Activated CD4-positive, alpha-beta T cell treated with anti-CD3 and anti-CD28 coated beads, Interleukin-2, Interleukin-4, amounts not matched to agents 100 ng/mL and 50 ng/mL, durations not matched to agents 16 hours and 8 hours (primary cell): ENCODE data around the gene OR6K6.
A peak's percentile ranks its signal among the peaks of the same experiment; 100 is the strongest.

ENCODE experiments used
- DNase-seq: peaks from one replicate; pipeline ENCODE4 v3.0.0-alpha.2; 2020; ENCODE audit warnings: low spot score

OR6K6 gene, protein sequence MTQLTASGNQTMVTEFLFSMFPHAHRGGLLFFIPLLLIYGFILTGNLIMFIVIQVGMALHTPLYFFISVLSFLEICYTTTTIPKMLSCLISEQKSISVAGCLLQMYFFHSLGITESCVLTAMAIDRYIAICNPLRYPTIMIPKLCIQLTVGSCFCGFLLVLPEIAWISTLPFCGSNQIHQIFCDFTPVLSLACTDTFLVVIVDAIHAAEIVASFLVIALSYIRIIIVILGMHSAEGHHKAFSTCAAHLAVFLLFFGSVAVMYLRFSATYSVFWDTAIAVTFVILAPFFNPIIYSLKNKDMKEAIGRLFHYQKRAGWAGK

GRCh38 chr1:158754420-158754819, at the start of gene OR6K6:
TSS of gene OR6K6 (plus strand) at chr1:158754720. CDS start at chr1:158754888, 168 bp downstream.
- no peak for DNase-seq

GRCh38 chr1:158706096-158706495, 48.4 kb upstream of the OR6K6 start:
- no peak for DNase-seq

GRCh38 chr1:158711098-158711497, 43.4 kb upstream of the OR6K6 start:
- DNase-seq, result no peak

DNA sequence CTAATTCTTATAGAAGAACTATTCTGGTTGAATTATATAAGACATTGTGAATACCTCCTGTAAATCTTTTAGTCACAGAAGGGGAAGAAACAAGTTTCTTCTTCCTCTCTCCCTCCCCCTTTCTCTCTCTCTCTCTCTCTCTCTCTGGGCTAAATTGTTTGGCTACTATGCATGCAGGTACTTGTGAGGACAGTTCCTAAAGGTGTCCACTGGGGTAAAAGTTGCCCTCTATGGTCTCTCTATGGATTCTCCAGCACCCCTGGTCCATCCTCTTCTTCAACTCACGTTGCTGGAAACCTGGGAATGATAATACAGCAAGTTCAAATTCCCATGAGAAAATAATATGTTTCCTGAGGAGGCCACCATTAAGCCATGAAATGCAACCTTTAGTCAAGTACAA, 39.8 kb upstream of the OR6K6 start:
- no peak for DNase-seq

- peak; percentile 50 for DNase-seq
Observed at GRCh38 chr1:158716335-158716734, 38.2 kb upstream of the OR6K6 start.

GRCh38 chr1:158717344-158717743, 37.2 kb upstream of the OR6K6 start:
- no peak for DNase-seq

DNA sequence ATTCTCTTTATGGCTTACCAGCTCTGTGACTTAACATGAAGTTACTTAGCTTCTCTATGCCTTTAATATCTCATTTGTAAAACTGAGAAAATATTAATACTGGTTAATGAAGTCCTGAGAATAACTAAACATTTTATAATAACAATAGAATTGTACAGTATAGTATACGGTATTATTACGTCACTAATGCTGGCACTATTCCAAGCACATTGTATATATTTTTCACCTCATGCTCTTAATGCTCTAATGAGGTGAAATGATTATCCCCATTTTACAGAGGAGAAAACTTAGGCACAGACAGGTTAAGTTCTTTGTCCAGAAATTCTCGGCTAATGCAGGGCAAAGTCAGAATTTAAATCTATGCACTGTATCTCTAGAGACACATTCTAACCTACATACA, 34.9 kb upstream of the OR6K6 start:
- DNase-seq, result no peak

DNA sequence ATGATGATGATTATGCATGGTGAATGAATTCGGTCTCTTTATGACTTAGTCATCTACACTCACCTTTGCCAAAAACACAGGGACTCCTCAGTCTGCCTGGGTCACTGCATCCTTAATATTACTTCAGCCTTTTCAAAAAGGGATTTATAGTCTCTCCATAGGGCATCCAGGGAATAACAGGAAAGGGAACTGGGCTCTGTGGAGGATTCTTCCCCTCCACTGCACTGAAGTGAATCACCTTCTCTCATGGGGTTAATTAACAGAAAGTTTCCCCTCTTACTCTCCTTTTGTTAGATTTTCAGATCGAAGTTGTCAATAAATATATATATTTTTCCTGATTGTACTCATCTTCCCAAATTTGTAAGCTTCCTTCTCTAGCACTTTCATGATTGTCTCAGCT, 33.9 kb upstream of the OR6K6 start, which contains the start of gene OR6K3:
TSS of gene OR6K3 (minus strand) at position 101 of the 400 bp plus-strand sequence. CDS start 2,605 bp downstream, outside the sequence.
- no peak for DNase-seq

- no peak for DNase-seq
Observed at GRCh38 chr1:158724442-158724841, 30.1 kb upstream of the OR6K6 start.

DNA sequence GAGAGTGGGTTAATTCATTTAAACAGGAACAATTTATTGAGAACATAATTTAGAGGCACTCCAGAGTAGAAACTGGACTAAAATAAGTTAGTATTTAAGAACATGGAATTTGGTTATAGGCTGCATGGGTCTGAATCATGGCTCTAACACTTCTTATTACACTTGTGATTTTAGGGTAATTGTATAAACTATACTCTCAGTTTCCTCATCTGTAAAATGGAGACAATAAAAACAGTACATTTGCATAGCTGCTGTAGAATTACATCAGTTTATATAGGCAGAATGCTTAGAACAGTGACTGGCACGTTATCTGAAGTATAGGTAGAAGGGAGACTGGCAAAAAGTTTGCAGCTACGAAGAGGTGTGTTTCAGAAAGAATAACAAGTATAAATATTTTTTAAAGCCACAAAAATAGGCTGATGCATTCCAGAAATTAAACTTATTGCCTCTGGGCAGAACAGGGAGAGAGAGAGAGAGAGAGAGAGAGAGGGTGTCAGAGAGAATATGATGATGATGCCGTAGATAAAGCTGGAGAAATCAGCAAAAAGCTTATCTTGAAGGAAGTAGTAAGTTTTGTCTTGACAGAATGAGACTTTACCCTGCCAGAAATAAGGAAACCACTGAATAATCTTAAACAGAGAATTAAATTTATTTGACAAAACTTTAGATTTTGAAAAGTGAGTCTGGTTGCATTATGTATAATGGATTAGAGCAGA, 25.9 kb upstream of the OR6K6 start:
- no peak for DNase-seq

DNA sequence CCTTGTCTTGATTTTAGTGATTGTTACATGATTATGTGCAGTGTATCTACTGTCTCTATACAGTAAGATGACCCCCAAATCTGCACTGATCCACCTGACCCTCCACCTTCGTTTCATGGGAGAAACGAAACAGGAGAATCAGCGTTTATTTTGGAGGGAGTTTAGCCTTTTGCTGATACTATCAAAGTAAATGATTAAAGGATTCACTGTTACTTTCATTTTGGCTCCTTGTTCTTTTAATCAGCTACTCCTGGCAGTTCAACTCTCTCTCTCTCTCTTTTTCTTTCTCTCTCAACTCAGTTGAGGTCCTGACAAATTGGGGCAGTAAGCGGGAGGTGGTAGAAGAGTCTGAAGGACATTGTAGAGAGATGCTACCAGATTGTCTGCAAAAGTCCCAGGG, 24.1 kb upstream of the OR6K6 start:
- no peak for DNase-seq

- no peak for DNase-seq
Observed at GRCh38 chr1:158731707-158732106, 22.8 kb upstream of the OR6K6 start.

- no peak for DNase-seq
Observed at GRCh38 chr1:158732524-158732923, 22.0 kb upstream of the OR6K6 start.

DNA sequence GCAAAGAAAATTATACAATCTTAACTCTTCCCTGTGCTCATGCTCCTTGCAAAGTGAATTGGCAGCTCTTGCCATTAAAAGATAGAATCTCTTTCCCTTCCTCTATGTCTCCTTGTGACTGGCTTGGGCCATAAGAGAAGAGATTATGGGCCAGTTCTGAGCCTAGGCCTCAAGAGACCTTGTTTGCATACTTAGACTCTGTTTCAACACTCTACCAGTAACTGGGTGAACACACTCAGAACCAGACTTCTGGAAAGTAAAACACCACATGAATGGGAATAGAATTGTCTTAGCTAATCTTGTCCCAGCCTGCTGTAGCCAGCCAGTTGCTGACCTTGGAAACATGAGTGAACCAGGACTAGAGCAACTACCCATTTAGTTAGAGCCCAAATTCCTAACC, 18.7 kb upstream of the OR6K6 start:
- no peak for DNase-seq

GRCh38 chr1:158752155-158752712, 2.3 kb upstream of the OR6K6 start:
- no peak for DNase-seq

GRCh38 chr1:158771950-158772866, 17.7 kb downstream of the OR6K6 start, which contains the start of gene OR6N1:
TSS of gene OR6N1 (minus strand) at chr1:158772195. CDS start at chr1:158766682, 5,513 bp downstream.
- DNase-seq, result no peak

DNA sequence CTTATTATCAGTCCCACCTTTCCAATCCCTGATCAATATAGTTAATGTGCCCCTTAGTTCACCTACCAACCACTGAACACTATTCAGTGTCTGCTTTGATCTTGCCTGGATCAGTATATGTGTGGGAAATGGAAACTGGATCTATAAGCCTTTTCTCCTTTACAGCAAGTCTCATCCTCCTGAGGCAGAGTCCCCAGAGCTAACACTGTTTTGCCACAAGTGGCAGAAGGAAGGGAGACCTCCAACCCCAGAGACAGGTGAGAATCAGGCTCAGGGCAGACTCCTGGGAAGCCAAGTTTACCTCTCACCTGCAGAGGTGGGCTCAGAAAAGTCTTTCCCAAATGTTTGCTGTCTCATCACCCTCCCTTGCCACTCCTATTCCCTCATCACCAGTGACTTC, 26.6 kb downstream of the OR6K6 start, which contains the start of gene OR6N2:
TSS of gene OR6N2 (minus strand) at position 101 of the 400 bp plus-strand sequence. CDS start 3,569 bp downstream, outside the sequence.
- DNase-seq, result no peak

- DNase-seq, result peak; percentile 14
Observed at GRCh38 chr1:158793604-158794003, 39.1 kb downstream of the OR6K6 start.

DNA sequence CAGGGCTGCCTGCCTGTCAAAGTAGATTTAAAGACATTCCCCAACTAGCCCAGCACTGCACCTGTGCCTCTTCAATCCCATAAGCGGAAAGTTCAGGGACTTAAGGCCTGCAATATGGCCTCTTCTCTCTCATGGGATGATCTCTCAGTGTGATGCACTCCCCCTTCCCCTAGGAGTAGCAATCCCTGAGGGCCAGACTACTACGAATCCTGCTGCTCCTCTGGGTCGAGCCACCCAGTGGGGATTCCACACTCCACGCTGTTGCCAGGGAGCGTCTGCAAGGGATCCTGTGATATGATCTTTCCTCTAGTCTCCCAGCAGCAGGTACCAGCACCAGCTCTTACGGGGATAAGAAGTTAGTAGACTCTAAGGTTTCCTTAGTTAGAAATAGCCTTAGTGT, 39.7 kb downstream of the OR6K6 start:
- no peak for DNase-seq

- DNase-seq, result no peak
Observed at GRCh38 chr1:158798531-158798930, 44.0 kb downstream of the OR6K6 start.

- DNase-seq, result no peak
Observed at GRCh38 chr1:158799689-158800088, 45.2 kb downstream of the OR6K6 start.

GRCh38 chr1:158800526-158800925, 46.0 kb downstream of the OR6K6 start:
- DNase-seq, result no peak
